HuH-7 (cell line): ENCODE measurements around the gene GUCY1B1.
"Not testable (repeated sequence)": the region's sequence is repeated elsewhere in the genome, so short reads cannot be mapped to it uniquely, and the experiment has no call there.

Experiments used
- DNase-seq: peaks from one replicate; pipeline ENCODE4 v3.0.0; 2011; ENCODE audit warnings: low spot score

GUCY1B1 gene

DNA sequence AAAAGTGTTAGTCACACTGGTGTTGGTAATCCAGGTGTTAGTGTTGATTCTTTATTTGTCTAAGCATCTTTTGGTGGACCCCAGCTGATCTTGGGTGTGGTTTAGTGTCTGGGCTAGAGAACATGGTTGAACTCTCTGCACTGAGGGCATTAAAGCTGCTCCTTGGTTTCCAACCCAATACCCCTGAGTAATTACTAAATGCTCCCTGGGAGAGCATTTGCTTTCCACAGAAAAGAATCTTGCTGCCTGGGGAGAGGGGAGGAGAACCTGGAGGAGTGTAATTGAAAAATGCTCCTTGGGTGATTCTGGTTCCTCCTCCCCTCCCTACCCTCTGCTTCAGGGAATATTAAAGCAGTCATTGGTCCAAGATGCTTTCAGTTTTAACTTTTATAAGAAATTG lies 3.1 kb downstream of the GUCY1B1 start:
- DNase-seq = no peak

DNA sequence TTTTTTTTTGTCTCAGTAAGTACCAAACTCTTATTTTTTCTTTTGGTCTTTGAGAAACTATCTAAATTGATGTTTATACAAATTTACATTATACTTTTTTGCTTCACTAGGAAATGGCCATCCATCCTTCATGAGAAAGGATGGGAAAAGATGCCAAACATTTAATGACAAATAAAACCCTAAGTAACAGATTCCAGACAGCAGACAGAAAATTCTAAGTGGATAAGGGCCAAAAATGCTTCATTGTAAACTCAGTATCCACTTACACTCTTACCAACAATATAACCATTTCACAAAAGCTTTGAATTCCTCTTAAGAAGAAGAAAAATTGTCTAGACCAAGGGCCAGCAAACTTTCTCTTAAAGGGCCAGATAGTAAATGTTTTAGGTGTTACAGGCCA lies 3.5 kb downstream of the GUCY1B1 start:
- no peak for DNase-seq

DNA sequence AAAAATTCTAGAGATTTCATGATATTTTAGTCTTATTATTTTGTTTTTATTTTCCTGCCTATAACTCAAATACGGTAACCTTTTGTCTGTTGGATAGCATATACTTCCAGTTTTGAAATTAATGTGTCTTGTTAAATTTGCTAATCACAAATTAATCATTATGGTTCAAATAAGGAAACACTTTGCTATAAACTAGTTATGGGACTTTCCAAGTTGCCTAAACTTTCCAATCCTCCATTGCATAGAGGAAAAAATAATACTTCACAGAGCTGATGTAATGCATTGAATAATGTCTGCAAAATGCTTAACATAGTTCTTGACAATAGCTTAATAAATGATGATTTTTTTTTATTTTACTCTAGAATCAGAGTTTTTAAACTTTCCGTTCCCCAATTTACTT lies 4.7 kb downstream of the GUCY1B1 start:
- no peak for DNase-seq

DNA sequence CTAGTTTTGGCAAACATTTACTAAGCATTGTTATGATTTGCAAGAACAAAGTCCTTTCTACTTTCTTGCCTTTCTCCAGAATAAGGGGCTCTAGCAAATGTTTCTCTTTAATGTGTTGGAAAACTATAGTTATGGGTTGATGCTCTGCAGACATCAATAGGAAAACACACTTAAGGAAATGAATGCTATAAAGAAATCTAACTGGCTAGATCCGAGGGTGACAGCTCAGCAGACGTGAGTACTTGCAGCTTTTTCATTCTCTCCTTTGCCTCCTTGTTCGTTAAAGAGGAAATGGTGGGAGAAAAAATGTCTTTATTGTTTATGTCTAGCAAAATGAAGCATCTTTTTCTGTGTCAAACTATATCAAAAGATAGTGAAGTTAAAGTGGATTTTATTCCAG lies 6.3 kb downstream of the GUCY1B1 start:
- DNase-seq = no peak

DNA sequence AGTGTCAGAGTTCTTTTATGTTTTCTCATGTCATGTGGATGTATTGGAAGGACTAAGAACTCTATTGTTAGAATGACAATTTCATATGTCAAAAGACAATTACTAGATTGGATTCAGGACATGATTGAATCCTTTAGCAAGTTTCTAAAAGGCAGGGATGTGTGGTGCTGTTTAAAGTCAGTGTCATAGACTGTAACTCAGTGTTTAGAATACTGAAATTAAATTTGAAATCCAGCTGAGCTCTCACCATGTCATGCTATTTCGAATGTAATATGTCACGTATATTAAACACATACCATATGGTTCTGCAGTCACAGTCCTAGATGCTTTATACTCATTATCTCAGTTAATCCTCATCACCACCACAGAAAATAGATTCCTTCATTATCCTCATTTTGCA lies 7.8 kb downstream of the GUCY1B1 start:
- no peak for DNase-seq

DNA sequence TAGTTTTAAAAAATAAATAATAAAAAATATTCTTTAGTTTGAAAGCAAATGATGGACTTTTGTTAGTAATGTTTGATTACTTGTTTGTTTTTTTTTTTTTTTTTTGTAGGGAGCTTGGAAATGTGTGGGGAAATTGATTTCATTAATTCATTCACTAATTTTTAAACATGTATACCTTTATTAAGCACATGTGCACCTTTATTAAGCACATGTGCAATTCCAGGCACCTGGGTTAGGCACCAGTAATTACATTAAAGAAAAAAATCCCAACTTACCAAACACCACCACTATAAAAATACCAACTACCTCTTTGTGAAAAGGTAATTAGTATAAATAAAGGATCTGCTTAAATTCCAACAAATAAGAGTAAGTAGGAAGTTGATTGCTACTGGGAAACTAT lies 9.5 kb downstream of the GUCY1B1 start:
- no peak for DNase-seq

DNA sequence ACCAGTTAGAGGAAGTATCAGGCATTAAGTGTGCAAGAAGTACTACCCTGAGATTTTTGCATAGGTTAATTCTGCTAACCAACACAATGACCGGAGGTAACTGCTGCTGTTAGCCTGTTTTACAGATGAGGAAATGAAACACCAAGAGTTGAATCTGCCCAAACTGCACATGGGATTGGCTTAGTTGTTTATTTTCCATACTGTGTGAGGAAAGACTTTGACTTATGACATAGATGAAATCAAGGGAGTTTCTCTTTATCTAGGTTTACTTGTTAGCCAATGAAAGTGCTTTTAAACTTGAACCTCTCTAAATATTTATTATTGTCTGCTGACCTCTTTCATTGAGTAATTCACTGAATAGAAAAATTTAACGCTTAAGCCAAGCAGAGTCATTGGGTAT lies 10.3 kb downstream of the GUCY1B1 start:
- no peak for DNase-seq

DNA sequence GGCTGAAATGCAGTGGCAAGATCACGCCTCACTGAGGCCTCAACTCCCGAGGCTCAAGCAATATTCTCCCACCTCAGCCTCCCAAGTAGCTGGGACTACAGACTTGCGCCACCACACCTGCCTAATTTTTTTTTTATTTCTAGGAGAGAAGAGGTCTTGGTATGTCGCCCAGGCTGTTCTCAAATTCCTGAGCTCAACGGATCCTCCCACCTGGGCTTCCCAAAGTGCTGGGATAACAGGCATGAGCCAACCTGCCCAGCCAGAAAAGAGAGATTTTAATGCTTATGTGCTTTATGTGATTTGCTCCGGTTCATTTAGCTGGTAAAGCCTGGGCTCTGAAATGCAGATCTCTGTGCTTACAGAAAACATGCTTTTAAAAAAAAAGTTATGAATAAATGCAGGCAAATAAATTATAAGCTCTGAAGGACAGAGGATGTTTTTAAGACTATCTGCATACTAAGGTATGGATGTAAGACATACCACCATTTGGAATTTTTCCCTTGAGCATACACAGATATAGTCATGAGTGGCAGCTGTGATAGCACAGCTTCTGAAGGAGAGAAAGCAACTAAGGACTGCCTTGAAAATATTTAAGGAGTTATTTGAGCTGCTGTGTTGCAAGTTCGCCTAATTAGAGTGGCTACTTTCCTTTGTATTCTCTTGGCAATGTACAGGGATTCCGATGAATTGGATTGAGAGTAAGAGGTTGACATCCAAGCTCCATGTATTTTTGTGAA lies 13.8 kb downstream of the GUCY1B1 start:
- DNase-seq = no peak

DNA sequence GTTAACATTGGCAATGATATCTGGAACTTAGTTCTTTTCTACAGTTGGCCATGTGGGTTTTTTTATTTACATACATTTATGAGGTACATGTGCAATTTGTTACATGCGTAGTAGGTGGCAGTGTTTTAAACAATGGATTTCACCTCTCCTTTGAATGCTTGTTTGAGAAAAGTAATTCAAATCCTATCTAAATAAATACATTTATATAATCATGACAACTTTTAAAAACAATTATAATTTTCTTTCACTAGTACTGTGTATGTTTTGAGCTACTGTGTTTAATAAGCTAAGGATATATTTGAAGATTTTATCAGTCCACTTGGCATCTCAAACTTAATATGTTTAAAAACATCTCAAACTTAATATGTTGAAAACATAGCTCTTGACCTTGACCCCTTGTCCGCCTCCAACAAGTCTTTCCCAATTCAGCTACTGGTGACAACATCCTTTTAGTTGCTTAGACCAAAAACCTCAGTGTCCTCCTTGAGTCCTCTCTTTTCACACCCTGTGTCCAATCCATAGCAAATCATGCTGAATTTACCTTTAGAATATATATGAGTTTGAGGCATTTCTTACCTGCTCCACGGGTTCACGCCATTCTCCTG lies 14.5 kb downstream of the GUCY1B1 start:
- no peak for DNase-seq

DNA sequence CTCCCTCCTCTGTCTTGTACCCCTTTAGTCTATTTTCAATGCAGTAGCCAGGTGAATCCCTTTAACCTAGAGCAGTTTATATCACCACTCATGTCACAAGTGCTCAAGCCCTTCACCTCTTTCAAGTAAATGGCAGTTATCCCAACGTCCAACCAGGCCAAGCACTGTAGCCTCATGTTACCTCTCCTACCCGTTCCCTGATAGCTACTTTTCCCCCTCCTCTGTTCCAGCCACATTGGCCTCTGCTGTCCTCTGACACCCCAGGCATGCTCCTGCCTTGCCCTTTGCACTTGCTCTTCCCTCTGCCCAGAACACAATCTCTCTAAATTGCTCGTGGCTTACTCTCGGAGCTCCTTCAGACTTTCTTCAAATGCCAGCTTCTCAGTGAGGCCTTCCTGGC lies 15.2 kb downstream of the GUCY1B1 start:
- DNase-seq = no peak

DNA sequence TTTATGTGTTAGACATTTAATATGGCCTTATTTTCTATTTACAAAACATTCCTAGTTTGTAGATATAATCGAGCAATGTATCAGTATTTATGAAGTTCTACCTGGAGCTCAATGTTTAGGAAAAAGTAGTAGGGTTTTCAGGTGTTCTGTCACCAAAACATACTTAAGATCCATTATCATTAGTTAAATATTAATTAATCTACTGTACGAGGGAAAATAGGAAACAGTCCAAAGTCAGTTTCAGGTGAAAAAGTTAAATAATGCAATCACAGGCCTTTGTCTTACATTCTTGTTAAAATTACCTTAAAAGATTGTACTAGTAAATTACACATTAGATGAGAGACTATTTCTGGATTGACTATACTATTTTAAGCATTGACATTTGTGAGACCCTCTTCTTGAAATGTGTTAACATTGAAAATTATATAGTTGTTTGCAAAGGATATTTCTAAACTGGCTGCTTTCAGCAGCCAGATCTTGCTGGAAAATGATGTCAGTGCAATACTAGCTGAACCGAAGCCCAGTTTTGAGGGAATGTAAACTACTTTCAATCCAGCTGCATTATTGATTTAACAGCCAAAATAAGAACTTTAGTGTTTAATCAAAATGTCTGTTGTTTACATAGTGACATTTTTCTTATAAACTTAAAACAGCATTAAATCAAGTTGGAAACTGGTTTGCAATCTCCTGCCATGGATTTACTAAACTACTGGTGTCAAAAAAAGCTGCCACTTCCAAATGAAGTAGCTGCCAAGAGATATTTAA lies 19.3 kb downstream of the GUCY1B1 start:
- DNase-seq = no peak

DNA sequence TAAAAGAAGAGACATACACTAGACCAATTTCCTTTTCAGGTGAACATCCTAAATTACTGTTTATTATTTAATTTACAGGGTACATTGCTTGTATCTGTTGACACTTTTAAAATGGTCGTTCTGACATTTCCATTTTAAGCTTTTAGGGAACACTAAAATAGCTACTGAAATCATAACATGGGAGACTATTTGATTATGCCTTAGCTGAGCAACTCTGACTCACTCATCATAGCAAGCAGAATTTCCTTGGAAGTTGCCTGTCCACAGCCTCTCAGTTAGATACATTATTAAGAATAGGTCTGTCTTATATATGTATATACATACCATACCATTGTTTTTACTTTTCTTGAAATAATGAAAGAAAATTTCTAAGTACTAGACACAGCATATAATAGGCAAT lies 22.0 kb downstream of the GUCY1B1 start:
- no peak for DNase-seq

DNA sequence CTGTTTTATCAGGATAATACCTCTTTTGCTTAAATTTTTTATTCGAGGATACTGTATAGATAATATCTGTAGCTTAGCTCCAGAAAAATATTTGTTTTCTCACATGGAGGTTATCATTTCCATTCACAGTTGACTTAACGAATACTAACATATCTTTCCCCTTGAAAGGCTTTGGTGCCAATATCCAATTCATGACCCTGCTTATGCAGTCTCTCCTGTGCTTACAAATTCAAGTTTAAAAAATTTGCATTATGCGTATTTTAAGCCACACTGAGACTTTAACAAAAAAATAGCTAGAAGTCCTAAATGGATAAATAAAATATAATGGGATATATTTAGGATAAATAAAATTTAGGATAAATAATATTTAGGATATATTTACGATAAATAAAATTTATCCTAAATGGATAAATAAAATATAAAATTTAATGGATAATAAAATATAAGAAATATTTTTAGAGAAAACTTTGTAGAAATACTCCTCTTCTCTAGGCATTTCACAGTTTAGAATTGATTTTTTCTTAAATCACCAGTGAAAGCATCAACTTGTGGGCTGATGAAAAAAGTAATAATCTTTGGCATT lies 22.5 kb downstream of the GUCY1B1 start:
- no peak for DNase-seq

DNA sequence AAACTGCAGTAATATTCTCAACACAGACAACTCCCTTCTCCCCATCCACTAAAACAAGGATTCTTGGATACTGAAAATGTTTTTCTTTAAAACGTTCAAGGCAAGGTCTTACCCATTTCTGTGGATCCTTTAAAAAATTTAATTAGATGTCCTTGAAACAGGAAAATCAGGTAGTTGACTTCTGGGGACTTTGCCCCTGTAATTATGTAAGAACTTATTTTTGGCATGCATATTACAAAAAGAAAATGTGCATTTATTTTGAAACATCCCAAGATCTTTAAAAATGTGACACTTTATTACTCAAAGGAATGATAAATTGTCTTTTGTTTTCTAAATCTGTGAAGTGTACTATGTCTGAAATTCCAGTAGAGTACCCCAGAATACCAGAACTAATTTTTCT lies 25.8 kb downstream of the GUCY1B1 start:
- no peak for DNase-seq

DNA sequence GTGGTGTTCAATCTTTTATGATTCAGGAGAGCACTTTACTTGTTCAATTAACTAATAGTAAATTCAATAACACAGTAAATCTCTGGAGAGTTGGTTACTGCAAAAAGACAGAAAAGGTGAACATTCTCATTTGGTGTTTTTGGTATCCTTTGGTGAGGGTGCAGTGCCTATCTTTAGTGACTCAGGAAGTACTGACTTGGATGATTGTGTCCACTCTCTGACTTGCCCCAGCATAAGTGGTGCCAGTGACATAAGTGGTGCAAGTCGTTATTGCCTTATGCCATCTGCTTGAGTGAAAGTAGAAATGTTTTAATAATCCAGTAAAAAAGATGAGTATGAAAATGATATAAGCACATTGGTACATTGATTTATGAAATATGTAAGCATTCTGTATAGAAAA lies 27.0 kb downstream of the GUCY1B1 start:
- no peak for DNase-seq

DNA sequence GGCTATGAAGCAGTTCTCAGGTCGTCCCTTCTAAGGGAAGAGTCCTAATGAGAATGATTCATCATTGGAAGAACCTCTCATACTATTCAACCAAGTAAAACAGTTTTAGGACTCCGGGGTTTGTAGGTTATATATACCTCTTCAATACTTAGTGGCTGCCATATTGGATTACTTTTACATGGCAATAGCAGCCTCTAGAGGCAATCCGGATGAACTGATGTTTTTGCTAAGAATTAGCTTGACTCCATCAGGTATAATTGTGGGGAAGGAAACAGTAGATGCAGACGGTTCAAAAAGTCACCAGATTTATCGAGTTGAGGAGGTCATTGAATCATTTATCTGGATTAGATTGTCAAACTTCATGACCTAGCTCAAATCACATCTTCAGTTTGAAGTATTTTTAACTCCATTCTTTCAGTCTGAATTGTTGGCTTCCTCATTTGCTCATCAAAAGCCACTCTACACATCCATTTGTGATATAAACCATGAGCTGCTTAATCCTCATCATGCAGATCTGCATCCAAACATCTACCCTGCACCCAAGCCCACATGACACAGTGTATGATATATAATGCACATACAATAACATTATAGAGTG lies 28.4 kb downstream of the GUCY1B1 start:
- peak; percentile 20 for DNase-seq

DNA sequence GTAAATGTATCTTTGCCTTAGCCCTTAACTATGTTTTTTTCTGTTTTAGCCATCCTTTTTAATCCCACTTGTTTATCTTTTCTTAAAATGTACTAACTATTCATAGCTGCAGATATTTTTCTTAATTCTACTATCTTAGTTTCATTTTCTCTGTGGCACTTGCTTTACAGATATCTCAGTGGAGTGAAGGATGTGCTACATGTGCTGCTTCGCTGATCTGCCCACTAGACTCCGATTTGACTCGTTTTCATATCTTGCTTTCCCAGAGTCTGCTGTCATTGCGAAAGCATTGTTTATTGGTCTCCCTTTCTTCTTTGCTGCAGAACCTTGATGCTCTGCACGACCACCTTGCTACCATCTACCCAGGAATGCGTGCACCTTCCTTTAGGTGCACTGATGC lies 30.6 kb downstream of the GUCY1B1 start:
- no peak for DNase-seq

DNA sequence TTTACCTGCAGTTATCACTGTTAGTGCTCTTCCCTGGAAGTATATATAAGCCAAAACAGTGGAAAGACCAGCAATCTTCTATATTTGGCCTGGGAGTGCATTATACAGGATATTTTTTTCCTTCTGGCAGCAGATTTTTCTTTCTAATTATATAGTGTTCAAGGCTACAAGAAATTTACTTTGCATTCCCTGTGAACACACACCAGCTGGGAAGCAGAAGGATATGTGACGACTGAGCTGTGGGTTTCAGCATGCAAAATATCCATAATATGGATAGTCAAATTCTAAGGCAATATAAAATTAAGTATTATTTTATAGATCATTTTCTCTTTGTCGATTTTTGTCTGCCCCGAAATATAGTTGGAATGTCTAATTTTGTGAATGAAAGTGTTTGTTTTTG lies 31.2 kb downstream of the GUCY1B1 start:
- DNase-seq = no peak

DNA sequence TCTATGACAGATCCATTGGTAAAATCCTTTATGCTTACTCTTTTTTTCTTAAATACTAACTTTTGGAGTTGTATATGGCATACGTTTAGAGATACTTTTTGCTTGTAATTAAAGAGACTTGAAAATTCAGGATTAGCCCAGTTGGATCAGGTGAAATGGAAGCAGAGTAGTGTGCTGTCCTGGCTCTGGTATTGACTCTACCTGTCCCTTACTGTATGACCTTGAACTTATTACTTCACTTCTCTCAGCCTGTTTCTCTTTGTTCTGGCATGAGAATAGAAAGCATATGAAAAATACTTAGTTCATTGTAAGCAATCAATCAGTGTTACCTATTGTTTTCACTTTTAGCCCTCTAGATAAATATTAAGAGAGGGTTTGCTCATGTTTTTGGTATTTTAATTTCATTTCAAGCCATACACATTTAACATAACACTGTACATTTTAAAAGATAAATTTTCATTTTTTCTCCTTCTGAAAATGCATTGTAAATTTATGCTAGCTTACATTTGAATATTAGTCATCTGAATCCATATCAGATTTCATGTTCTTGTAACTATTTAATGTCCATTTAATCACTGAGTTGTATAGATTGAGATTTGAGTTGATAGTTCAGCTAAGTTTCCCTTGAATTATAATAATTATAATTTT lies 35.9 kb downstream of the GUCY1B1 start:
- no peak for DNase-seq

DNA sequence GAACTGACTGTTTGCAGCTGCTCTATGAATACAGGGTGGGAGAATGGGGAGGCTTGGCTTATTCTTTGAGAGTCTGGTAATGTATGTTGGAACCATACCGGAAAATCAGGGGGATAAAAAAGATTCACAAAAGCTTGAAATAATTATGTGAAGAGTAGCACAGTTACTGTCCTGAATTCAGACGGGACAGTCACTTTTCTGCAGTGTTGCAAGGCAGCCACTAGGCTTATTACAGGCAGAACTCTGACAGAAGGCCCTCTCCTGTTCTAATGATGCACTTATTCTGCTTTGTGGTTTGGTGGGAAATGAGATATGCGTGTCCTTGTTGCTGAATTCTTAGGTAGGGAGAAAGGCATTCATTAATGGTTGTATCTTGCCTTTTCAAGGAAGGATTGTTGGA lies 37.2 kb downstream of the GUCY1B1 start:
- DNase-seq = peak; percentile 12

DNA sequence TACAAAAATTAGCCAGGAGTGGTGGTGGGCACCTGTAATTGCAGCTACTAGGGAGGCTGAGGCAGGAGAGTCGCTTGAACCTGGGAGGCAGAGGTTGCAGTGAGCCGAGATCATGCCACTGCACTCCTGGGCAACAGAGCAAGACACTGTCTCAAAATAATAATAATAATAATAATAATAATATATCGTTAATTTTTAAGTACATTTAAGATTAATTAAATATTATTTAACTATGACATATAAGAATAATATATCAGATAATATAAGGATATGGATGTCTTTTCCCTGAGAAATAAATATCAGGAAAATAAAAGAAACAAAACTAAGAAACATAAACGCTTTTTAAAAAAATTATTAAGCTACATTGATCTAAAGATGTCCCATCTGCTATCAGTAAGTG lies 38.8 kb downstream of the GUCY1B1 start:
- not testable (repeated sequence) for DNase-seq

DNA sequence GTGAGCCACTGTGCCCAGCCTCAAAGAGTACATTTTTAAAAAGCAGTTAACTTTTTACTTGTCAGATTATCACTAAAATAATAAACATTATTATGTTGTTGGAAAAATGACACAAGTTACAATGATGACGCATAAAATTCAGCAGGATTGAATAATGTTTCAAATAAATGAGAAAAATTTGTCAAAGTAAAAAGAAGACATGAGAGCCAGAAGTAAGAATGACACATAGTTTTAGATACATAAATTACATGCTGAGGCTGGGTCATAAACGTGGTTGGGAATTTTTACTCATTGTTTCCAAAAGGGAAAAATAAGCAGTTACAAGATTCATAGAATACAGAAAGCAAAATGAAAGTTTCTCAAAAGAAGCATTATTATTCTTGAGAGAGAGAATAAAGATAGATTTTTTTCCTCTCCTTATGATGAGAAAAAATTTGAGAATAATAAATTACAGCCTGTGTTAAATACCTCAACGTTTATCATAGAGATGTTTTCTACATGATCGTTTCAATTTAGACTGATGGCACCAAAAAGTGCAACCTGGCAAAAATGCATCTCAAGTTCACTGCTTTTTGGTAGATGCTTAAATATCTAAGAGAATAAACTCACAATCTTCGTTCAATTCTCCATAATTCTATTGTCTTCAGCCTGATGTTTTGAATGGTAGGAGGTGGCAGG lies 40.4 kb downstream of the GUCY1B1 start:
- no peak for DNase-seq
